ENCODE measurements around the gene JAK1.
"Not testable (repeated sequence)": the region's sequence is repeated elsewhere in the genome, so short reads cannot be mapped to it uniquely, and the experiment has no call there.

Gene JAK1

DNA sequence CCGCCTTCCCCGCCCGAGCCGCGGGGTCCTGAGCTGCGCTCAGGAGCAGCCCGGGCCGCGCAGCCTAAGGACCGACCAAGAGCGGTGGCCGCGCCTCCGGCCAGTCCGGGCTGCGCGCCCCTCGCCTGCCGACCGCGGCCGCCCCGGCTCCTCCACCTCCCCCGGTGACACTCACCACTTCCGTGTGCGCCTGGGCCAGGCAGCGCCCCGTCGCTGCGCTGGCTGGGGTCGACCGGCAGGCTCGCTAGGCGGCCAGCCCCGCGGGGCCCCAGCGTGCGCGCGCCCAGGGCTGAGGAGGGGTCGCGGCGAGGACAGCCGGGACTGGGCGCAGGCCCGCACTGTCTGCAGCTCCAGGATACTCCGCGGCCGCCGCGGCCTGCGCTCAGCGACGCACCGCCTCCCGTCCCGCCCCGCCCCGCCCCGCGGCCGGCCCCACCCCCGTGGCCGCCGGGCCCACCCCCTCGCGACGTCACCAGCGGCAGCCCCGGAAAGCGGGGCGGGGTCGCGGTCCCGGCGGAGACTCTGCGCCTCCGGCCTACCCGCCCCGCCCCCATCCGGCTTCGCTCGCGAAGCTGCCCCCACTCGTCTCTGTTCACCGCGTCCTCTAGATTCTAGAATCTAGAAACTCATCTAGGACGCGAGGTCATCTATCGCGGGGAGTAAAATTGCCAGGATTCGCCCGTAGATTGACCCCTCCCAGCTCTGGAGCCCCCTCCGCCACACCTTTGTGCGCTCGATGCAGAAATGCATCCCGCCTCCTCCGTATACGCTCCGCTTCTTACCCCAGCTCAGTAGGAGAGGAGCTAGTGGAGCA is at the start of gene JAK1:
JAK1 (minus strand) TSS at position 392 of the 814 bp plus-strand sequence. CDS start 80,285 bp downstream, outside the sequence.
- DNase-seq = peak; percentile 91

DNA sequence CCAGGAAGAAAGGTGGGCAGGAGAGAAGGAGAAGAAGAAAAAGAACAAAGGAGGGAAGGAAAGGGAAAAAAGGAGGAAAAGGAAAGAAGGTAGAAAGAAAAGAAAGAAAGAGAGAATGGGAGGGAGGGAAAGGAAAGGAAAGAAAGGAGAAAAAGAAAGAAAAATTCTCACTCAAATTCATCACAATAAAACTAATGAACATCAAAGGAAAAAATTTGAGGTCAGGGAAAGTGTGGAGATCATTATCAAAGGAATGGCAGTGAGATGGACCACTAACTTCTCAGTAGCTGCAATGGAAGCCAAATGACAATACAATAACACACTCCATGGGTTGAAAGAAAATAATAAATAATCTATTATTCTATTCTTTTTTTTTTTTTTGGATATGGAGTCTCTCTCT is 48.0 kb upstream of the JAK1 start:
- DNase-seq = no peak

GRCh38 chr1:65011983-65012382 is 45.6 kb upstream of the JAK1 start:
- no peak for DNase-seq

- DNase-seq = no peak
Measured at GRCh38 chr1:65009724-65010420, 43.5 kb upstream of the JAK1 start.

GRCh38 chr1:65009176-65009575 is 42.8 kb upstream of the JAK1 start:
- no peak for DNase-seq

DNA sequence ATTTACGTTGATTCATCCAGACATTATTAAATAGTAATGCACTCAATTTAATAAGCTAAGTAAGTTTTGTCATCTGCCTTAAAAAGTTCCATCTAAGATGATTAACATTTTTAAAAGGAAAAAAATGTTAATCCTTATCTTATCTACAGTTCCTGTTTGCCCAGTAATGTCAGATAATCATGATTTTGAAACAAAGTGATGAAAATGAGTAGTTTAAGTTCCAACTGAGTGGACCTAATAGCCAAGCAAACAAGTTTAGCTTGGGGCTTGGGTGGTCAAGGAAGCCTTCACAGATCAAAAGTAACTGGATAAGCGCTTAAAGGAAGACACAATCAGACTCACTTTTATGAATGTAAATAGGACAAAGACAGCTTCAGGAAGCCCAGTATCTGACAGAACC is 40.5 kb upstream of the JAK1 start:
- DNase-seq = no peak

DNA sequence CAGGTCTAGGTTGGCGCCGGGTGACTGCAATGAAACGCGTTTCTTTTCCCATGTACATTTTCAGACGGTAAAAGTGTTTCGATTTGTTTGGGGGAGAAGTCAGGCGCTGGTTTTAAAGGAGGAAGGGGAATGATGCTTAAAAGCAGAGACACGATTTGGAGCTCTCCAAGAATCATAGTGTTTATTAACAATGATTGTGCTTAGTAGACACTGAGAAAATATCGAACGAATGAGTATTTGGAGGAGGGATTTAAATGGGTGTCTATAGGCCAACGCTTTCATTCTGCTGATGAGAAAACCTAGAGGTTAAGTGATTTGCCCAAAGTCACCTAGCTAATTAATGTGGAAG is 36.9 kb upstream of the JAK1 start:
- no peak for DNase-seq

DNA sequence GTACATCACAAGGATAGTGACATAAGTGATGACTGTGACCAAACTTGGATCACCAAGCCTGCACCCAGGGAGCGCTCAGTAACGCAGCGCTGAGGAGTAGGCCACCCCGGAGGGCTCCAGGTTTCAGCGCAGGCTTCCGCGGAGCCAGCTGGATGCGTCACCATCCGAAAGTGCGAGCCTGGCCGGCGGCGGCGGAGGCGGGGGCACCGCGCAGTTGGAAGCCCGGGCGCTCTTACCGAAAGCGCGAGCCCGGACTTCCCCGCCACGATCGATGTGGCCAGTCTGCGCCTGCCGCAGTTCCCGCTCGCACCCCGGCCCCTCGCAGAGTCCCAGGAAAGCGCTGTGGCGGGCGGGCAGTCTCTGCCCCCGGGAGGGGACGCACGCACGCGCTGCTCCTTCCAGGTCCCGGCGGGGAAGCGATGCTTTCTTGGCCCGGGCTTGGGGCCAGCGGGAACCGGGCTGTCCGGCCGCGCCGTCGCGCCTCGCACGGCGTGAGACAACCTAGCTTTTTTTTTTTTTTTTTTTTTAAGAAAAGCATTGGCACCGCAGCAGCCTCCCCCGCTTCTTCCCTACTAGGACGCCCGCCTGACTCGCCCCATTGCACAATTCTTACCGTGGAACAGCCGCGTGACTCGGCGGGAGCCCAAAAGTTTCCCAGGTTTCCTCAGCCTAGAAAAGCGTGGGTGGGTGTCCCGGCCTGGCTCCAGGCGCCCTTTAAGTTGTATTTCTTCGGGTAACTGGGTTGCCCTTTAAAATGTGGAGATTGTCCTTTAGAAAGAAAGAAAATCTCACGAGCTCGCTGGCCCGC is 36.4 kb upstream of the JAK1 start:
- peak; percentile 67 for DNase-seq

DNA sequence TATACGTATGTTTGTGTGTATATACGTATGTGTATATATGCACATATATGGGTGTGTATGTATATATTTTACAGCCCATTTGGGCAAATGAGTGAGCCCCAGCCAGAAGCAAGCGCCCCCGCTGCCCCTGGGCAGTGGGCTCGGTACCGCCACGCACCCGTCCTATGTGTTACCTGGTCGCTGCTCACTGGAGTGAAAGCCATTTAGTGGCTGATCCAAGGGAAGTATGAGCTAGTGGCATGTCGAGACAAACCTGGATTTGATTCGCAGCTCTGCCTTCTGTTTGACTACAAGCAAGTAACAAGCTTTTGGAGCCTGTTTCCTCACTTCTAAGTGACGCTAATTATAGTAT is 35.8 kb upstream of the JAK1 start:
- DNase-seq = no peak

DNA sequence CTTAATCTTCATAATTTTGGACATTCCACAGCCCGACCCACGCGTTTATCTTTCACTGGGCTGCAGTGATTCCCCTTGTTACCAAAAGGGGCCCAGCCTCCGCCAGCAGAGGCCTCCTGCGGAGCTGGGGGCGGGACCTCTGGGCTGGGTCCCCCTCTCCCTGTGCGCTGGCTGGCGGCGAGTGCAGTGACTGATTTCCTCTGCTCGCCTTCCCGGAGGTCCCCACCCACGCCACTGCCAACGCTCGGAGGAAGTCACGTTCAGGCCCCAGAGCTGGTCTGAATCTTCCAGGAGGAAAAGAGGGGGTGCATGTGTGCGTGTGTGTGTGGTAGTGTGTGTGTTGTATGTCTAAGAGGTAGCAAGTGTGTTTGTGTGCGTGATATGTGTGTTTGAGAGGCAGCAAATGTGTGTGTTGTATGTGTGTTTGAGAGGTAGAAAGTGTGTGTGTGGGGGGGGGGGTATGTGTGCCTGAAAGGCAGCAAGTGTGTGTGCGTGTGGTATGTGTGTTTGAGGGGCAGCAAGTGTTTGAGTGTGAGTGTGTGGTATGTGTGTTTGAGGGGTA is 35.0 kb upstream of the JAK1 start:
- peak; percentile 59 for DNase-seq

- DNase-seq = not testable (repeated sequence)
Measured at GRCh38 chr1:64998425-64998948, 32.1 kb upstream of the JAK1 start.

- DNase-seq = no peak
Measured at GRCh38 chr1:64996541-64997257, 30.4 kb upstream of the JAK1 start.

DNA sequence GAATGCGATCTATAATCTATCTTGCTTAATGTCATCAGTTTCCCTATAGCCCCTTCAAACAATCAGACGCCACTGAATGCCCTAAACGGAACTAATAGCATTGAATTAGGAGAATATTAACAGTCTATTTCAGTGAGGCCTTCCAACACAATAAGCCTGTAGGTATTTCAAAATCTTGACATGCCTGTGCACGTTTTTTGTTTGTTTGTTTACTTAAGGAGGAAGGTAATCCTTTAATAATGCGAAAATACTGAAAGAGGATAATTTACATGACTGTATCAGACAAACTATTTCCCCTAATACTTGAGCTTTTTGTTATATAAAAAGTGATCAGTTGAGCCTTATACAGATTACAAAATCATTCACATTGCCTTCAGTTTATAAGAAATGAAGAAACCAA is 29.0 kb upstream of the JAK1 start:
- no peak for DNase-seq

GRCh38 chr1:64986903-64987871 is 20.8 kb upstream of the JAK1 start:
- no peak for DNase-seq

GRCh38 chr1:64984737-64985136 is 18.4 kb upstream of the JAK1 start:
- no peak for DNase-seq

DNA sequence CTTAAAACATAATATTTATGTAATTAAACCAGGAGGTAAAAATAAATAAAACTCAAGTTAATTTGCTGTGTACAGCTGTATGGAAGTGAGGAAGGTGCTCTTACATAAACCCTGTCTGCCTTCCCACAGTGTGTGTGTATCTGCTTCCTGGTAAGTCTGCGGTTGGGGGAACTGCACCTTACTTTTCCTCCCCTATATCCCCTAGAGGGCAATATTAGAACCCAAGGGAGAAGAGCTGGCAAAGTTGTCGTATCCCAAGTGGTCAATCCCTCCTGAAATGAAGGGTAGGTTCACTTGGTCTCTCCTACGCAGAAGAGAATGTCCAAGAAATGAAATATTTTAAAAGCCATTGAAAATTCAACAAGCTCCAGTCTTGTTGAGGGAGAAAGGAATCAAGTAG is 17.8 kb upstream of the JAK1 start:
- no peak for DNase-seq

DNA sequence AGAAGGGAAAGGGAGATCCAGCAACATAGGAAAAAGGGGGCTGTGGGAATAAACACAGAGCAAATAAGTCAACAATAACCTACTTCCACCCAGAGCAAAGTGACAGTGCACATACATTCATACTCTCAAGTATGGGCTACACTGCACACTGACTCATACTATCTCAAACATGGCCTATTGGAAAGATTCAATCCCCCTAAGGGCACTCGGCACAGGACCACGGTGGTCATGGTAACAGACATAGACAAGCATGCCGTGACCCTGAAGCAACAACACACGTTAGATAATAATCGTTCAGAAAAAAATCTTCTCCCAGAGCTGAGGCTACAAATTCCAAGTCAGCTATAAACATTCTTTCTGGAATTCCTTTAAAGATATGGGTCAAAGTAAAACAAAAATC is 16.8 kb upstream of the JAK1 start:
- no peak for DNase-seq

- no peak for DNase-seq
Measured at GRCh38 chr1:64981601-64982533, 15.5 kb upstream of the JAK1 start.

GRCh38 chr1:64980745-64981600 is 14.6 kb upstream of the JAK1 start:
- no peak for DNase-seq

Measured in activated gamma-delta T cell treated with Interleukin-2 at 50 U/mL for 16 hours (primary cell).